SW 1271 (cell line): ENCODE data around the gene MOCS1.
A peak's percentile ranks its signal among the peaks of the same experiment; 100 is the strongest.

ENCODE experiments used
- DNase-seq, 2 experiments: peaks; one replicate each; lab custom pipeline; 2025; lab: John Stamatoyannopoulos, UW

MOCS1 gene

GRCh38 chr6:39876111-39876510 lies 58.2 kb downstream of the MOCS1 start:
- no peak for DNase-seq

DNA sequence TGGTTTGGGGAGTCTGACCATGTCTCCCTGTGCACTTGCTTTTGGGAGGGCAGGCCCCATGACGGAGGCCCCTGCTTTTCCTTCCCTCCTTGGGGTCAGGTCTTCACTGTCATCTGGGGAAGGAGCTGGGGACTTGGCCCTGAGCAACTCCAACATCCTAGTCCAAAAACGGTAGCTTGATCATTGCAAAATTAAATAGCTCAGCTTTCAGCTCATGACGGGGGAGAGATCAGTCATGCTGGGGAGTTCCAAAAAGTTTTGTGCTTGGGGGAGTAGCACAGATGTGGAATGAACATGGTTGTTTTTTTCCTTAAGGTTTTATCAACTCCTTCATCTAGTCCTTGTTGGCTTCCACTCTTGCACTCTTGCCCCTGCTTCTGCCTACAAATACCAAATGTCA lies 60.8 kb downstream of the MOCS1 start:
- DNase-seq: no peak

- DNase-seq: no peak
These were observed 63.3 kb downstream of the MOCS1 start for GRCh38 chr6:39870950-39871349.

GRCh38 chr6:39867592-39867991 lies 66.7 kb downstream of the MOCS1 start:
- no peak for DNase-seq

DNA sequence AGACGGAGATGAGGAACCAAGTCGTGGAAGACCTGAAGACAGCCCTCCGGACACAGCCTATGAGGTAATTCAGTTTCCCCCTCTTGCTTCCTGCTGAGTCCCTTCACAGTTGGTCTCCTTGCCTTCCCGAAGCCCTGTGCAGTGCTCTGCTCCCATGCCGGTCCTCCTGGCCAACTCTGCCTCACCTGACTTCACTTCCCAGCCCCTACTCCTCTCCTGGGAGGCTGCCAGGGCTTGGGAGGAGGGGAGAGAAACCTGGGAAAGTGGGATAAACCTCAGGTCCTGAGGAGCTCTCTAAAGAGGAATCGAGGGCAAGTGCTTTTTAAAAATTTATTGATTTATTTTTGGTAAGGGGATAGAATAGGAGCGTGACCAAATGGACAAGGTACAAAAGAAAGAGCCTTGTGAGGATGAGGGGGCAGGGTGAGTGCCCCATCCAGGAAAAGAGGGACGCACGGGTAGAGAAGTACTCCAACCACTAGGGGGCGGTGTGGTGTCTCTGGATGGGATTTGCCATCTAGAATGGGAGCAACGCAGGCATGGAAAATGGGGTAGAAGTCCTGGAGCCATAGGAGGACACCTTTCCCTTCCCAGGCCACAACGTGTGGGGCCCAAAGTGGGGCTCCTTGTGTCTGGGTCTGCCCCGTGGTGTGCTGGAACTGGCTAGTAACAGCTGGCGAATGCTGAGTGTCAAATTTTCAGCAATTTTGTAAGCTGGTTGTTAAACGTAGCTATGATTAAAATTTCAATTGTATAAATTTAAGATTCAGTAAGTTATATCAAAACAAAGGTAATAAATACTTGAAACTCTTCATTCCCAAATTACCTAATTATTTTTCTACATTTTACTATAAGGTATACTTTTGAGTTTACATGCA lies 69.0 kb downstream of the MOCS1 start:
- peak; percentile 36 to 44 for DNase-seq

DNA sequence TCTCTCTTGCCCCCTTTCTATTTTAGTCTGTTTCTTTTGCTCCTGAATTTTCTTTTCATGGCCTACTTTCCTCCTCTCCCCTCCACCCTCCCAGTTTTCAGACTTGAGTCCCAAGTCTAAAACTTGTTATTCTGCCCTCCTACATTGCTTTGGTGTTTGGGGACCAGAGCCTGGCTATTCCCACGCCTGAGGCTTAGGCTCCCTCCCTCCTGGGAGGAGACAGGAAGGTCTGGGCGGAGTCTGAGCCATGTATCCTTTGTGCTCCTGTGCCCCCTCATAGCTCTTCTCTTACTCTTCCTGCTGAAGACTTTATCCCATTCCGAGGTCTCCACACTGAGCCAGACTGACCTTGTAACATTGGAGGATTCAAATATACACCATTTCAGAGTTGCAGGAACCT lies 72.6 kb downstream of the MOCS1 start:
- no peak for DNase-seq

DNA sequence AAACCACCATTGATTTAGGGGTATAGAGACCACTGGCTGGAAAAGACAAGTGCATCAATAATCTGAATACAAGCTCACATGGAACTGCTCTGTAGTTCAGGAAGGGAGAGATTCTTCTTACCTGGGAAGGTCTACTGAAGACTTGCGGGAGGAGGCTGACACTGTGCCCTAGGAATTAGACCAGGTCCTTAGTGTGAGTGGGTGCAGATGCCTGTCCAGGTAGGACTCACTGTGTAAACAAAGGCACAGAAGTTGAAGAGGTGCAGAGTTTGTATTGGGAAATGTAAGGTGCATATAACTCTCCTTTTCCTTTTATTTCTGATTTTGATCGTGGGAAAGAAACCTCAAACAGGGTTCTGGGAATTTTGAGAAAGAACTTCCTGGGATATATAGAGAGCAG lies 75.2 kb downstream of the MOCS1 start:
- DNase-seq: no peak

DNA sequence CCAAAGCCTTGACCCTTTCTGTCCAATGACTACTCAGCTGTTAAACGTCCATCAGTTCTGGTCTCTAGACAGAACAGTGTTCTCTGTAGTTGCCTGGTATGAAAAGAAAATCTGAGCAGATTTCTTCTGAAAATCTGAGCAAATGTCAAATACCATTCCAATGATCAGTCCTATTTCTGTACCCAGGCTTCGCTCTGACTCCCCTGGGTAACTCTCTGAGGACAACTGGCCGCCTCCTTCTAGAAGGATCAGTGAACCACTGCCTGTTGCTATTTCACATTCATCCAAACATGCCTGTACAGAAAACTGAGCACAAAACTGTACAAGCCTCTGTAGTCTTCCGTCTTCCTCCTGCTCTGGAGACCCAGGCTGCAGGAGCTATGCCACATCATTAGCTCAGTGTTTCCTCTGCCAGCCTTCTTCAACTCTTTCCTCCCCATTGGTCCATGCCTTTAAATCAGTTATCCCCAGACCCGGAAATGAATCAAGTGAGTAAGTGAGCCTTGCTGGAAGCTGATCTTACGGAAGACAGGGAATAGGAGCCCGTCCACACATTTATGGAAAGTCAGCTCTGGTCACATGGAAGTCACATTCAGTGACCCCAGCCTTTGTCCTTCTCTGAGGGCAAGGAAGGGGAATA lies 78.8 kb downstream of the MOCS1 start:
- DNase-seq: no peak
